ENCODE data around the gene NXNL1.

Gene NXNL1

DNA sequence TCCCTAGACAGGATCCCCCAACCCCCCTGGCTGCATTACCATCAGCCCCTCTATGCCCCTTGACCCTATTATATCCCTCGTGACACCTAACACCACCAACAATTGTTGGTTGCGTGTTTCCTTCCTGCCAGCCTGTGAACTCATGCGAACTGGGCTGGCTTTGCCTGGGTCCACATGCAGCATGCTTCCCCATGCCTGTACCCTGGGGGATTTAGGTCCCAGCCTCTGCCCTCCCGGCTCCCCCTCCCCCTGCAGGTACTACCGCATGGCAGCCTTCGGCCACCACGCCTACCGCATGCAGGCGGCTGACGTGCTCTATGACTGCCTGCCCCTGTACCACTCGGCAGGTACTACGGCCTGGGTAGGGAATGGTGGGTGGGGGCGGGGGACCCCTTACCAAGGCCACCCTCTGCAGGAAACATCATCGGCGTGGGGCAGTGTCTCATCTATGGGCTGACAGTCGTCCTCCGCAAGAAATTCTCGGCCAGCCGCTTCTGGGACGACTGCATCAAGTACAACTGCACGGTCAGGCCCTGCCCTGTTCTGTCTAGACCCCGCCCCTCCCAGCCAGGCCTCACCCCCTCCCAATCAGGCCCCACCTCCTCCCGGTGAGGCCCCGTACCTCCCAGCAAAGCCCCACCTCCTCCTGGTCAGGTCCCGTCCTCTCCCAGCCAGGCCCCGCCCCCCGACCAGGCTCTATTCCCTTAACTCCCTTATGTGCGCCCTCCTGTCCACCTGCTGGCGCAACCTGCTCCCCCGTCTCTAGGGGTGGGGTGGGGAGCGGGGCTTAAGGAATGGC, 28.1 kb upstream of the NXNL1 start:
- POLR2A ChIA-PET, result interaction anchor here (0.6 kb wide), 1 partner anchor 182 kb away, joined by 4 read pairs; no protein-coding TSS in a partner anchor
- Histone ChIP-seq H3K27ac (ENCODE audit: extremely low read depth, low read depth, low read length) (no peak overlapping the region), H3K4me3 (ENCODE audit: low read depth, low read length) (no peak overlapping the region), H3K36me3 (ENCODE audit: control insufficient read depth in 2 of 2, insufficient read depth in 1 of 2, low read length in 2 of 2) (no peaks in the 10 kb centered on the region), H3K4me1 (ENCODE audit: control insufficient read depth, insufficient read depth, low read length) (0 out of 2 replicates have a peak, but pooled peaks cover 2% of the 10 kb centered on the region), H3K9me3 (ENCODE audit: control insufficient read depth, insufficient read depth, low read depth, low read length) (no peaks in the 10 kb centered on the region)
- CTCF ChIA-PET, result interaction anchor here (0.5 kb wide), 1 partner anchor 48 kb away, joined by 6 read pairs; no protein-coding TSS in a partner anchor
- TF ChIP-seq ZNF555 (tag by site-specific recombination; conservative IDR thresholded peaks at IDR 0.05) (no peak), GLIS2 (tag by site-specific recombination; IDR thresholded peaks at IDR 0.05) (0 out of 2 replicates have a peak, but pooled peaks have one; percentile 40), ZNF391 (tag by site-specific recombination; IDR thresholded peaks at IDR 0.05; ENCODE audit: borderline replicate concordance, low read depth) (no peak), ZNF341 (tag by site-specific recombination; IDR thresholded peaks at IDR 0.05; ENCODE audit: low read depth) (peak; percentile 64), TRIM28 (IDR thresholded peaks at IDR 0.05; ENCODE audit: borderline replicate concordance, low read length) (peak; percentile 49; the same call in 1 of the 2 replicates), GLIS1 (tag by site-specific recombination; IDR thresholded peaks at IDR 0.05) (0 out of 2 replicates have a peak, but pooled peaks have one; percentile 5), EGR2 (tag by site-specific recombination; IDR thresholded peaks at IDR 0.05; ENCODE audit: low read depth) (peak; percentile 43; the same call in 1 of the 2 replicates), SP3 (tag by site-specific recombination; IDR thresholded peaks at IDR 0.05) (peak; percentile 58), KLF7 (tag by site-specific recombination; IDR thresholded peaks at IDR 0.05; ENCODE audit: borderline replicate concordance) (0 out of 2 replicates have a peak, but pooled peaks have one; percentile 23), SP2 (tag by site-specific recombination; IDR thresholded peaks at IDR 0.05) (peak; percentile 73), KLF9 (tag by site-specific recombination; IDR thresholded peaks at IDR 0.05; ENCODE audit: low read depth) (peak; percentile 50), ZNF114 (tag by site-specific recombination; IDR thresholded peaks at IDR 0.05) (no peak), ZNF654 (tag by site-specific recombination; IDR thresholded peaks at IDR 0.05; ENCODE audit: low read depth) (peak; percentile 13; the same call in 1 of the 2 replicates), ZNF335 (tag by site-specific recombination; conservative IDR thresholded peaks at IDR 0.05) (peak; percentile 56; the same call in 1 of the 2 replicates), ZBTB44 (tag by site-specific recombination; IDR thresholded peaks at IDR 0.05) (peak; percentile 56)
- TF ChIP-seq, protein P1, sequence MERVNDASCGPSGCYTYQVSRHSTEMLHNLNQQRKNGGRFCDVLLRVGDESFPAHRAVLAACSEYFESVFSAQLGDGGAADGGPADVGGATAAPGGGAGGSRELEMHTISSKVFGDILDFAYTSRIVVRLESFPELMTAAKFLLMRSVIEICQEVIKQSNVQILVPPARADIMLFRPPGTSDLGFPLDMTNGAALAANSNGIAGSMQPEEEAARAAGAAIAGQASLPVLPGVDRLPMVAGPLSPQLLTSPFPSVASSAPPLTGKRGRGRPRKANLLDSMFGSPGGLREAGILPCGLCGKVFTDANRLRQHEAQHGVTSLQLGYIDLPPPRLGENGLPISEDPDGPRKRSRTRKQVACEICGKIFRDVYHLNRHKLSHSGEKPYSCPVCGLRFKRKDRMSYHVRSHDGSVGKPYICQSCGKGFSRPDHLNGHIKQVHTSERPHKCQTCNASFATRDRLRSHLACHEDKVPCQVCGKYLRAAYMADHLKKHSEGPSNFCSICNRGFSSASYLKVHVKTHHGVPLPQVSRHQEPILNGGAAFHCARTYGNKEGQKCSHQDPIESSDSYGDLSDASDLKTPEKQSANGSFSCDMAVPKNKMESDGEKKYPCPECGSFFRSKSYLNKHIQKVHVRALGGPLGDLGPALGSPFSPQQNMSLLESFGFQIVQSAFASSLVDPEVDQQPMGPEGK (tag by site-specific recombination; IDR thresholded peaks at IDR 0.05), result peak; percentile 45

DNA sequence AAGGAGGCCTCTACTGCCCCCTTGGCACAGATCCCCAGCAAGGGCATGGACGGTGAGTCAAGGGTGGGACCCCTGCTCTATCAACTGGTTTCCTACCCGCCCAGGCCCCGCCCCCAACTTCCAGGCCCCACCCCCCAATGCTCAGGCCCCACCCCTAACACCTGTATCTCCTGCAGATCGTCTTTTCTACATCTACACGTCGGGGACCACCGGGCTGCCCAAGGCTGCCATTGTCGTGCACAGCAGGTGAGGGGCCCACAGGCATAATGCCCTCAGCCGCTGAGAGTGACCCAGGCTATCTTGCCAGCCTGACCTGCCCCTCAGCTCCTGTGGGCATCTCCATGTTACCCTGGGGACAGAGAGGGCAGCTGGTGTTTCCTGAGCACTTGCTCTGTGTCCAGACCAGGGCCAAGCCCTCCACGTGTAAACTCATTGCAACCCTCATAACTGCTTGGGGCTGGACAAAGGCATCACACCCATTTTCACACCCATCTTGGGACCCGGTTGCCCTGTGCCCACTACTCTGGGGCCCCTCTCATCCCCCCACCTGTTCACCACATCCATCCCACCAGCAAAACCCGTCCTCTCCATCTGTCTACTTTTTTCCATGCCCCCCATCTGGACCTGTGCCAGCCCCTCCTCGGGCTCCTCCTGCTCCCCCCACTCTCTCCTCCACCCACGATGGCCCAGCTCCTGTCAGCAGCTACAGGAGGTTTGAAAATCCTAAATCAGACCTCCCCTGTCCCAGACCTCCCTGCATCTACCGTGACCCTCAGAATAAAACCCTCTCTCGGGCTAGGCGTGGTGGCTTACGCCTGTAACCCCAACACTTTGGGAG, 26.8 kb upstream of the NXNL1 start:
- no peaks in the 10 kb centered on the region for H3K36me3 ChIP-seq (ENCODE audit: control insufficient read depth in 2 of 2, insufficient read depth in 1 of 2, low read length in 2 of 2)
- 0 out of 2 replicates have a peak, but pooled peaks cover 2% of the 10 kb centered on the region for H3K4me1 ChIP-seq (ENCODE audit: control insufficient read depth, insufficient read depth, low read length)
- ChIA-PET CTCF (interaction anchor here (0.6 kb wide), 1 partner anchor 1329 kb away, joined by 3 read pairs; no protein-coding TSS in a partner anchor), POLR2A (interaction anchor here (0.6 kb wide), 2 partner anchors 181 to 461 kb away, joined by 4 read pairs; no protein-coding TSS in a partner anchor)
- H3K27ac ChIP-seq (ENCODE audit: extremely low read depth, low read depth, low read length), result no peak overlapping the region
- no peaks in the 10 kb centered on the region for H3K9me3 ChIP-seq (ENCODE audit: control insufficient read depth, insufficient read depth, low read depth, low read length)
- no peak overlapping the region for H3K4me3 ChIP-seq (ENCODE audit: low read depth, low read length)
- TF ChIP-seq SETDB1 (IDR thresholded peaks at IDR 0.05; ENCODE audit: insufficient read length, low read length), result no peak
- no peak for TF ChIP-seq ZBTB21 (tag by site-specific recombination; IDR thresholded peaks at IDR 0.05)
- TF ChIP-seq, protein P2, sequence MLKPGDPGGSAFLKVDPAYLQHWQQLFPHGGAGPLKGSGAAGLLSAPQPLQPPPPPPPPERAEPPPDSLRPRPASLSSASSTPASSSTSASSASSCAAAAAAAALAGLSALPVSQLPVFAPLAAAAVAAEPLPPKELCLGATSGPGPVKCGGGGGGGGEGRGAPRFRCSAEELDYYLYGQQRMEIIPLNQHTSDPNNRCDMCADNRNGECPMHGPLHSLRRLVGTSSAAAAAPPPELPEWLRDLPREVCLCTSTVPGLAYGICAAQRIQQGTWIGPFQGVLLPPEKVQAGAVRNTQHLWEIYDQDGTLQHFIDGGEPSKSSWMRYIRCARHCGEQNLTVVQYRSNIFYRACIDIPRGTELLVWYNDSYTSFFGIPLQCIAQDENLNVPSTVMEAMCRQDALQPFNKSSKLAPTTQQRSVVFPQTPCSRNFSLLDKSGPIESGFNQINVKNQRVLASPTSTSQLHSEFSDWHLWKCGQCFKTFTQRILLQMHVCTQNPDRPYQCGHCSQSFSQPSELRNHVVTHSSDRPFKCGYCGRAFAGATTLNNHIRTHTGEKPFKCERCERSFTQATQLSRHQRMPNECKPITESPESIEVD (tag by site-specific recombination; IDR thresholded peaks at IDR 0.05), result no peak
- TF ChIP-seq EGR2 (tag by site-specific recombination; IDR thresholded peaks at IDR 0.05; ENCODE audit: low read depth), result peak; percentile 33; the same call in 1 of the 2 replicates
- no peak for TF ChIP-seq ZBTB10 (tag by site-specific recombination; IDR thresholded peaks at IDR 0.05)
- TF ChIP-seq, protein P1 (tag by site-specific recombination; IDR thresholded peaks at IDR 0.05), result peak; percentile 36; the same call in 1 of the 2 replicates

Data from HEK293 (cell line).